ENCODE results near the gene APLNR.

The APLNR gene

GRCh38 chr11:57240757-57241156, 3.7 kb upstream of the APLNR start:
- Mint-ChIP-seq H3K27me3 (peaks cover 60% of the 10 kb centered on the region), H3K9me3 (no peaks in the 10 kb centered on the region), H3K4me1 (ENCODE audit: low read depth) (no peaks in the 10 kb centered on the region), H3K36me3 (ENCODE audit: low read depth) (no peaks in the 10 kb centered on the region), H3K27ac (no peak overlapping the region), H3K4me3 (no peak overlapping the region)
- intact Hi-C loops (cut with micrococcal nuclease), result no loop called here

DNA sequence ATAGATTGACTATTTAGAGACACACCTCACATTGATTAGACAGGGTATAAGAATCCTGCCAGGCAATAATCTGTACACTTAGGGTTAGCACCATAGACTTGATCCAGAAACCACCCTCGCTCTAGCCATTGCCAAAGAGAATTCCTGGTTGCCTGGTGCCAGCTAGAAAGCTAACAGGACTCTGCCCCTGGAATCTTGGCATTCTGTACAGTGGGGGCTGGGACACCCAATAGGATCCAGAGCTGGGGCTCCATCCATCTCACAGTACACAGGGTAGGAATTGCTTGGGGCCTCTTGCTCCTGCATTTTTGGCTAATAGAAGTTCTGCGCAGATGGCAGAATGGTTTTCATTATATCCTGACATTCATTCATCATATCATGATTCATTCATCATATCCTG, 3.0 kb upstream of the APLNR start:
- Mint-ChIP-seq H3K9me3 (no peaks in the 10 kb centered on the region), H3K4me3 (no peak overlapping the region), H3K27ac (no peak overlapping the region), H3K36me3 (ENCODE audit: low read depth) (no peaks in the 10 kb centered on the region), H3K27me3 (peaks cover 66% of the 10 kb centered on the region), H3K4me1 (ENCODE audit: low read depth) (no peaks in the 10 kb centered on the region)
- intact Hi-C loops (cut with micrococcal nuclease), result no loop called here

GRCh38 chr11:57239348-57239747, 2.3 kb upstream of the APLNR start:
- H3K27ac Mint-ChIP-seq, result no peak overlapping the region
- intact Hi-C loops (cut with micrococcal nuclease), result no loop called here
- no peaks in the 10 kb centered on the region for H3K36me3 Mint-ChIP-seq (ENCODE audit: low read depth)
- H3K27me3 Mint-ChIP-seq, result peaks cover 69% of the 10 kb centered on the region
- no peaks in the 10 kb centered on the region for H3K4me1 Mint-ChIP-seq (ENCODE audit: low read depth)
- no peaks in the 10 kb centered on the region for H3K9me3 Mint-ChIP-seq
- H3K4me3 Mint-ChIP-seq, result no peak overlapping the region

DNA sequence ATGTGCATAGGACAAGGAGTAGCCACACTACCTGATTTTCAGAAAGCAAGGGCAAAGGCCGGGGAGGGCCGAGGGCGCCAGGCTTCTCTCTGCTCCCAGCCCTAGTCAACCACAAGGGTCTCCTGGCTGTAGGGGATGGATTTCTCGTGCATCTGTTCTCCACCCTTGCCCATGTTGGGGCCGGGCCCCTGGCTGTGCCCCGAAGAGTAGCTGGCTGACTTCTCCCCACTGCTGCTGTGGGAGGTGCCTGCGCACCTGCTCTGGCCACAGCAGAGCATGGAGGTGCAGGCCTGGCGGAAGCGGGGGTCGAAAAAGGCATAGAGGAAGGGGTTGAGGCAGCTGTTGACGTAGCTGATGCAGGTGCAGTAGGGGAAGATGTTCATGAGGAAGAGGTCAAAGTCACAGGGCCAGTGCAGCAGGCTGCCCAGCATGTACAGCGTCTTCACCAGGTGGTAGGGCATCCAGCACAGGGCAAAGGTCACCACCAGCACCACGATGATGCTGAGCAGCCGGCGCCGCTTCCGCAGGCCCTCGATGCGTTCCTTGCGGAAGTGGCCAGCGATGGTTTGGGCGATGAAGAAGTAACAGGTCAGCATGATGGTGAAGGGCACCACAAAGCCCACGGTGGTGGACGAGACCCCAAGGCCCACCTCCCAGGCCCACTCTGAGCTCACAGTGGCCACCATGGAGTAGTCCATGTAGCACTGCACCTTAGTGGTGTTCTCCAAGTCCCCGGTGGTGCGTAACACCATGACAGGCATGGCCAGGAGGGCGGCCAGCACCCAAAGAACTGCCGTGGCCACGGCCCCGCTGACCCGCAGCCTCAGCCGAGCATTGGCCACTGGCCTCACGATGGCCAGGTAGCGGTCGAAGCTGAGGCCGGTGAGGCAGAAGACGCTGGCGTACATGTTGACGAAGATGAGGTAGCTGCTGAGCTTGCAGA, 1.0 kb downstream of the APLNR start:
- Mint-ChIP-seq H3K27ac (no peak overlapping the region), H3K4me1 (ENCODE audit: low read depth) (no peaks in the 10 kb centered on the region), H3K4me3 (no peak overlapping the region), H3K27me3 (peaks cover 80% of the 10 kb centered on the region), H3K36me3 (ENCODE audit: low read depth) (no peaks in the 10 kb centered on the region), H3K9me3 (no peaks in the 10 kb centered on the region)
- intact Hi-C loops (cut with micrococcal nuclease), result no loop called here

DNA sequence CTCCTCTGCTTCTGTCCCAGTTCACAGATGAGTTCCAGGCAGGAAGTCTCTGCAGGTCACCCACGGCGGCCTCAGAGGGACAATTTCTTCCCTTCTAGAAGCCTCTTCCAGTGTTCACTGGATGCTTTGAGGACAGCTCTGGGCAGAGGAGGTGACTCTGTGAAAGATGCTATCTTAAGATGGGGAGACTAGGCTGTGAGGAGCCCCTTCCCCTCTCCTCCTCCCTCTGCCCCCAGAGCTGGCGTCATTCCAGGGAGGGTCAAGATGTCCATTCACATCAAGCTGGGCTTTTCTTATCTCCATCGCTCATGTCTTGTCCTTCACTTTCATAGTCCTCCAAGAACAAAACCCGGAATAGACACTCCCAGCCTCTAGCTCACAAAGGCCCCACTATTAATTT, 3.3 kb downstream of the APLNR start:
- Mint-ChIP-seq H3K27ac (no peak overlapping the region), H3K27me3 (peaks cover 82% of the 10 kb centered on the region), H3K4me3 (no peak overlapping the region), H3K4me1 (ENCODE audit: low read depth) (no peaks in the 10 kb centered on the region), H3K36me3 (ENCODE audit: low read depth) (no peaks in the 10 kb centered on the region), H3K9me3 (no peaks in the 10 kb centered on the region)
- intact Hi-C loops (cut with micrococcal nuclease), result no loop called here

DNA sequence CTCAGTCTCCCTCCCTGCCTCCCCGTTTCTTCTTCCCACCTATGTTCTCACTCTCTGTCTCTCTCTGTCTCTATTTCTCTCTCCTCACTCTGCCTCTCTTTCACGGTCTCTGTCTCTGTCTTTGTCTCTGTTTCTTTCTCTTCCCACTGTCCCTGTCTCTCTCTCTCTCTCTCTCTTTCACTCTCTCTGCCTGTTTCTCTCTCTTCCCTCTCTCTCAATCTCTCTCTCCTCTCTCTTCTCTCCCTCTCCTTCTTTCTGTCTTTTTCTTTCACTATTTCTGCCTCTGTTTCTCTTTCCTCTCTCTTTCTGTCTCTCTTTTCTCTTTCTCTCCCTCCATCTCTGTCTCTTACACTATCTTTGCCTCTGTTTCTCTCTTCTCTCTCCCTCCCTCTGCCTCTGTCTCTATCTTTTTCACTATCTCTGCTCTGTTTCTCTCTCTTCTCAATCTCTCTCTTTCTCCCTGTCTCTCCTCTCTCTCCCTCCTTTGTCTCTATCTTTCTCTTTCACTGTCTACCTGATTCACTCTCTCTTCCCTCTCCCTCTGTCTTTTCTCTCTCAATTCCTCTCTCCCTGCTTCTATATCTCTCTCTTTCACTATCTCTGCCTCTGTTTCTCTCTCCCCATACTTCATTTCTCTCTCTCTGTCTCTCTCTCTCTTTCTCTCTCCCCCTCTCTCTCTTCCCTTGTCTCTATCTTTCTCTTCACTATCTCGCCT, 5.4 kb downstream of the APLNR start:
- Mint-ChIP-seq H3K4me1 (ENCODE audit: low read depth) (no peaks in the 10 kb centered on the region), H3K27me3 (peaks cover 65% of the 10 kb centered on the region), H3K27ac (no peak overlapping the region), H3K4me3 (no peak overlapping the region), H3K9me3 (no peaks in the 10 kb centered on the region), H3K36me3 (ENCODE audit: low read depth) (no peaks in the 10 kb centered on the region)
- intact Hi-C loops (cut with micrococcal nuclease), result no loop called here

DNA sequence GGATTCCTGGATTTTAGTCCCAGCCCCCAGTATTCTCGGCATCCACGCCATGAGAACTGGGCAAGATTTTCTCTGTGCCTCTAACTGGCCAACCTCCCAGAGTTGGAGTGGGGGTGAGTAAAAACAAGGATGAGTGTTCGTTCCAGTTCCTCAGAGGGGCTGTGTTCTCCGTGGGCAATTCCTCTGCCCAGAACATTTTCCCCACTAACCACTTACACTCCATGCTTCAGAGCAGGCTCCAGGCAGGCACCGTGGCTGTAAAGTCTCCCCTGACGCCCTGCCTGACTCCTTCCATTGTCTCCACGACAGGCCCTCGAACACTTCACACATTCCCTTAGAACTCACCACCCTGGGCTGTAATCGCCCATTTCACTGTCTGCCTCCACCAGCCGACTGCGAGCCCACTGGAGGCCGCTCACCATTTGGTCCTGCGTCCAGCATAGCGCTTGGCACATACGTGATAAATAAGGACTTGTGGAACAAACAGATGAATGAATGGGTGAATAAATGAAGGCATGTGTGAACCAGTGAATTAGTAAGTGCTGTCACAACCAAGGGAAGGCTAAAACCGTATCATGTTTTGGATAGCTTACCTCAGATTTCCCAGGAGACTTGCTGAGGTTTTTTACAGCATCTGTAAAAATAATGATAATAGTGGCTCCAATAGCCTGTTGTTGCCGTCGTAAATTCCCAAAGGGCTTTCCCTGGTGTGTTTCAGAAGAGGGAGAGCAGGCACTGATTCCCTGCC, 6.1 kb downstream of the APLNR start:
- Mint-ChIP-seq H3K9me3 (no peaks in the 10 kb centered on the region), H3K27me3 (peaks cover 58% of the 10 kb centered on the region), H3K4me3 (no peak overlapping the region), H3K4me1 (ENCODE audit: low read depth) (no peaks in the 10 kb centered on the region), H3K36me3 (ENCODE audit: low read depth) (no peaks in the 10 kb centered on the region), H3K27ac (no peak overlapping the region)
- intact Hi-C loops (cut with micrococcal nuclease), result no loop called here

- Mint-ChIP-seq H3K36me3 (ENCODE audit: low read depth) (no peaks in the 10 kb centered on the region), H3K27ac (no peak overlapping the region), H3K4me1 (ENCODE audit: low read depth) (no peaks in the 10 kb centered on the region), H3K9me3 (no peaks in the 10 kb centered on the region), H3K4me3 (no peak overlapping the region), H3K27me3 (peaks cover 52% of the 10 kb centered on the region)
- intact Hi-C loops (cut with micrococcal nuclease), result no loop called here
These were observed 6.7 kb downstream of the APLNR start for GRCh38 chr11:57230316-57230715.

DNA sequence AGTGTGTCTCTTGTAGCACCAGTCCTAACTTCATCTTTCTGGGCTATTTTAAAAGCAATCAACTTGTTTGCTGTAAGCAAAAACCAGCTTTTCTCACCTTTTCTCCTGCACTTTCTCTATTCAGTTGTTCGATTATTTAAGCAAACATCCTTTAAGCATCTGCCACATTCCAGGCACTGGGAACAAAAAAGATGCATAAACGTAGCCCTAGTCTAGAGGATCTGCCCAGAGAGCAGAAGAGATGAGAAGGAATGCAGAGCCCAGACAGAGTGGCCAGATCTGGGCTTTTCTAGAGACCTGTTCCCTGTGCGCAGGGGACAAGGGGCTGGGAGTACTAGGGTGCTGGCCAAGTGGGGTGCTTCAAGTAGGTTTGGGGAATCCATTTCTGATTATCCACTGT, 8.4 kb downstream of the APLNR start:
- Mint-ChIP-seq H3K27ac (no peak overlapping the region), H3K4me1 (ENCODE audit: low read depth) (no peaks in the 10 kb centered on the region), H3K4me3 (no peak overlapping the region), H3K9me3 (no peaks in the 10 kb centered on the region), H3K27me3 (peaks cover 36% of the 10 kb centered on the region), H3K36me3 (ENCODE audit: low read depth) (no peaks in the 10 kb centered on the region)
- intact Hi-C loops (cut with micrococcal nuclease), result no loop called here

GRCh38 chr11:57224537-57224936, 12.5 kb downstream of the APLNR start:
- Mint-ChIP-seq H3K36me3 (ENCODE audit: low read depth) (no peaks in the 10 kb centered on the region), H3K4me1 (ENCODE audit: low read depth) (peaks cover 3% of the 10 kb centered on the region), H3K9me3 (peaks cover 5% of the 10 kb centered on the region), H3K4me3 (no peak overlapping the region), H3K27ac (no peak overlapping the region), H3K27me3 (peaks cover 2% of the 10 kb centered on the region)
- intact Hi-C loops (cut with micrococcal nuclease), result no loop called here

GRCh38 chr11:57224128-57224527, 12.9 kb downstream of the APLNR start:
- intact Hi-C loops (cut with micrococcal nuclease), result no loop called here
- peaks cover 9% of the 10 kb centered on the region for H3K9me3 Mint-ChIP-seq
- H3K4me3 Mint-ChIP-seq, result no peak overlapping the region
- no peak overlapping the region for H3K27ac Mint-ChIP-seq
- H3K36me3 Mint-ChIP-seq (ENCODE audit: low read depth), result no peaks in the 10 kb centered on the region
- H3K4me1 Mint-ChIP-seq (ENCODE audit: low read depth), result peaks cover 7% of the 10 kb centered on the region
- peaks cover 2% of the 10 kb centered on the region for H3K27me3 Mint-ChIP-seq

GRCh38 chr11:57223601-57224000, 13.4 kb downstream of the APLNR start:
- peaks cover 12% of the 10 kb centered on the region for H3K4me1 Mint-ChIP-seq (ENCODE audit: low read depth)
- no peaks in the 10 kb centered on the region for H3K36me3 Mint-ChIP-seq (ENCODE audit: low read depth)
- no peak overlapping the region for H3K4me3 Mint-ChIP-seq
- intact Hi-C loops (cut with micrococcal nuclease), result no loop called here
- H3K27ac Mint-ChIP-seq, result no peak overlapping the region
- H3K9me3 Mint-ChIP-seq, result peaks cover 14% of the 10 kb centered on the region
- H3K27me3 Mint-ChIP-seq, result peaks cover 2% of the 10 kb centered on the region

DNA sequence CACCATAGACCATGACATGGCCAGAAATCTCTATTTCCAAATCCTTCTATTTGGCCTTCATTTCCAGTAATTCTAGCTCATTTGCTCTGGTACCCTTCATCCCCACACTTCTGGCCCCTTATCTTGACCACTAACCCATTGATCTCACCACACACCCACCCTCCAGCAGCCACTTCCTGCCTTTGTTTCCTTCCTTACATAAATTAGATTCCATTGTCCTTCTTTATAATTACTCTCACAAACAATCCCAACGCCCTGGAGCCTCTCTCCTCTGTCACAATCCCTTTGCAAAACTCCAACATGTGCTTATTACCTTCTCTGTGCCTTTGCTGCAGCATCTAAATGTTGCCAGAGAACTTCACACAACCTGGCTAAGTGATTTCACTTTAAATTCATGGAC, 14.8 kb downstream of the APLNR start:
- H3K36me3 Mint-ChIP-seq (ENCODE audit: low read depth), result no peaks in the 10 kb centered on the region
- H3K27me3 Mint-ChIP-seq, result no peaks in the 10 kb centered on the region
- H3K4me1 Mint-ChIP-seq (ENCODE audit: low read depth), result peaks cover 15% of the 10 kb centered on the region
- H3K27ac Mint-ChIP-seq, result no peak overlapping the region
- no peak overlapping the region for H3K4me3 Mint-ChIP-seq
- intact Hi-C loops (cut with micrococcal nuclease), result no loop called here
- peaks cover 16% of the 10 kb centered on the region for H3K9me3 Mint-ChIP-seq

GRCh38 chr11:57219021-57219627, 17.9 kb downstream of the APLNR start:
- Mint-ChIP-seq H3K4me1 (ENCODE audit: low read depth) (peaks cover 21% of the 10 kb centered on the region), H3K27ac (no peak overlapping the region), H3K36me3 (ENCODE audit: low read depth) (no peaks in the 10 kb centered on the region), H3K4me3 (no peak overlapping the region), H3K27me3 (peaks cover 1% of the 10 kb centered on the region), H3K9me3 (peaks cover 16% of the 10 kb centered on the region)
- intact Hi-C loops (cut with micrococcal nuclease), result no loop called here

Measured in dendritic cell treated with granulocyte-macrophage colony-stimulating factor and Interleukin-4, amounts not matched to agents 40 ng/mL and 50 ng/mL, for 4 days (primary cell).